ES-I3 (cell line): ENCODE measurements around the gene KLHL1.

Experiments used
- H3K36me3 ChIP-seq: 2 replicates; pipeline ENCODE4 v1.6.1; 2013; ENCODE audit warnings: mild to moderate bottlenecking, low read length, control low read depth, moderate library complexity; ENCODE audit not compliant: insufficient read depth
- H3K4me1 ChIP-seq: 2 replicates; pipeline ENCODE4 v1.6.1; 2013; ENCODE audit warnings: mild to moderate bottlenecking, control low read depth, low read length; ENCODE audit not compliant: insufficient read depth
- H3K9ac ChIP-seq: 2 replicates; pipeline ENCODE4 v1.6.1; 2013; ENCODE audit warnings: low read depth, mild to moderate bottlenecking, low read length, moderate library complexity
- H3K9me3 ChIP-seq: 2 replicates; pipeline ENCODE4 v1.6.1; 2013; ENCODE audit warnings: mild to moderate bottlenecking, low read length, moderate library complexity; ENCODE audit not compliant: control insufficient read depth, insufficient read depth

Gene KLHL1

GRCh38 chr13:70054572-70054971 lies 53.7 kb downstream of the KLHL1 start:
- Histone ChIP-seq H3K36me3 (no peaks in the 10 kb centered on the region), H3K9me3 (no peaks in the 10 kb centered on the region), H3K9ac (no peak overlapping the region), H3K4me1 (no peaks in the 10 kb centered on the region)

- H3K36me3 ChIP-seq: no peaks in the 10 kb centered on the region
- H3K4me1 ChIP-seq: no peaks in the 10 kb centered on the region
- no peaks in the 10 kb centered on the region for H3K9me3 ChIP-seq
- no peak overlapping the region for H3K9ac ChIP-seq
Observed at GRCh38 chr13:70051531-70051930, 56.7 kb downstream of the KLHL1 start.

GRCh38 chr13:70043685-70044084 lies 64.6 kb downstream of the KLHL1 start:
- H3K9me3 ChIP-seq: no peaks in the 10 kb centered on the region
- H3K36me3 ChIP-seq: no peaks in the 10 kb centered on the region
- no peaks in the 10 kb centered on the region for H3K4me1 ChIP-seq
- no peak overlapping the region for H3K9ac ChIP-seq

- no peaks in the 10 kb centered on the region for H3K9me3 ChIP-seq
- no peaks in the 10 kb centered on the region for H3K4me1 ChIP-seq
Observed at GRCh38 chr13:70042193-70042592, 66.1 kb downstream of the KLHL1 start.

GRCh38 chr13:70034286-70034685 lies 74.0 kb downstream of the KLHL1 start:
- Histone ChIP-seq H3K36me3 (no peaks in the 10 kb centered on the region), H3K9ac (no peak overlapping the region), H3K9me3 (no peaks in the 10 kb centered on the region), H3K4me1 (no peaks in the 10 kb centered on the region)

More at GRCh38 chr13:70042193-70042592, 66.1 kb downstream of the KLHL1 start:
- H3K36me3 ChIP-seq: no peaks in the 10 kb centered on the region
- H3K9ac ChIP-seq: no peak overlapping the region

- H3K9ac ChIP-seq: no peak overlapping the region
- no peaks in the 10 kb centered on the region for H3K9me3 ChIP-seq
- H3K4me1 ChIP-seq: no peaks in the 10 kb centered on the region
- no peaks in the 10 kb centered on the region for H3K36me3 ChIP-seq
Observed at GRCh38 chr13:70027551-70027950, 80.7 kb downstream of the KLHL1 start.

- no peaks in the 10 kb centered on the region for H3K9me3 ChIP-seq
- H3K9ac ChIP-seq: no peak overlapping the region
- H3K36me3 ChIP-seq: no peaks in the 10 kb centered on the region
- H3K4me1 ChIP-seq: no peaks in the 10 kb centered on the region
Observed at GRCh38 chr13:70023516-70023915, 84.7 kb downstream of the KLHL1 start.

- Histone ChIP-seq H3K4me1 (no peaks in the 10 kb centered on the region), H3K9ac (no peak overlapping the region), H3K9me3 (no peaks in the 10 kb centered on the region), H3K36me3 (no peaks in the 10 kb centered on the region)
Observed at GRCh38 chr13:70022646-70023045, 85.6 kb downstream of the KLHL1 start.

- no peaks in the 10 kb centered on the region for H3K36me3 ChIP-seq
- H3K9ac ChIP-seq: no peak overlapping the region
- H3K9me3 ChIP-seq: peaks cover 4% of the 10 kb centered on the region; the same call in 1 of the 2 replicates
- no peaks in the 10 kb centered on the region for H3K4me1 ChIP-seq
Observed at GRCh38 chr13:70016116-70016515, 92.1 kb downstream of the KLHL1 start.

- H3K9me3 ChIP-seq: peaks cover 4% of the 10 kb centered on the region; the same call in 1 of the 2 replicates
- H3K9ac ChIP-seq: no peak overlapping the region
- no peaks in the 10 kb centered on the region for H3K4me1 ChIP-seq
- no peaks in the 10 kb centered on the region for H3K36me3 ChIP-seq
Observed at GRCh38 chr13:70014337-70014736, 93.9 kb downstream of the KLHL1 start.

- H3K4me1 ChIP-seq: no peaks in the 10 kb centered on the region
- no peak overlapping the region for H3K9ac ChIP-seq
- no peaks in the 10 kb centered on the region for H3K9me3 ChIP-seq
- no peaks in the 10 kb centered on the region for H3K36me3 ChIP-seq
Observed at GRCh38 chr13:69999875-70000274, 108.4 kb downstream of the KLHL1 start.

GRCh38 chr13:69997061-69997460 lies 111.2 kb downstream of the KLHL1 start:
- Histone ChIP-seq H3K9me3 (no peaks in the 10 kb centered on the region), H3K36me3 (no peaks in the 10 kb centered on the region), H3K9ac (no peak overlapping the region), H3K4me1 (no peaks in the 10 kb centered on the region)

GRCh38 chr13:69980799-69981198 lies 127.5 kb downstream of the KLHL1 start:
- H3K4me1 ChIP-seq: no peaks in the 10 kb centered on the region
- no peaks in the 10 kb centered on the region for H3K9me3 ChIP-seq
- no peak overlapping the region for H3K9ac ChIP-seq
- H3K36me3 ChIP-seq: no peaks in the 10 kb centered on the region

GRCh38 chr13:69975496-69975895 lies 132.8 kb downstream of the KLHL1 start:
- no peak overlapping the region for H3K9ac ChIP-seq

GRCh38 chr13:69970520-69970919 lies 137.7 kb downstream of the KLHL1 start:
- H3K4me1 ChIP-seq: peaks cover 11% of the 10 kb centered on the region; the same call in 1 of the 2 replicates
- H3K36me3 ChIP-seq: no peaks in the 10 kb centered on the region
- no peaks in the 10 kb centered on the region for H3K9me3 ChIP-seq
- no peak overlapping the region for H3K9ac ChIP-seq

More at GRCh38 chr13:69975496-69975895, 132.8 kb downstream of the KLHL1 start:
- H3K4me1 ChIP-seq: peaks cover 4% of the 10 kb centered on the region; the same call in 1 of the 2 replicates
- no peaks in the 10 kb centered on the region for H3K9me3 ChIP-seq
- no peaks in the 10 kb centered on the region for H3K36me3 ChIP-seq

GRCh38 chr13:69959046-69959445 lies 149.2 kb downstream of the KLHL1 start:
- H3K9me3 ChIP-seq: no peaks in the 10 kb centered on the region
- H3K4me1 ChIP-seq: peaks cover 7% of the 10 kb centered on the region; the same call in 1 of the 2 replicates
- H3K36me3 ChIP-seq: no peaks in the 10 kb centered on the region
- no peak overlapping the region for H3K9ac ChIP-seq
